DMS153 treated with DMSO at 0.1 percent for 48 hours (cell line): Measurements from ENCODE around the gene ZMYND19.
"Not testable (repeated sequence)": the region's sequence is repeated elsewhere in the genome, so short reads cannot be mapped to it uniquely, and the experiment has no call there.

Experiments used
- DNase-seq: peaks from one replicate; lab custom pipeline; 2025; ENCODE audit not compliant: unreplicated experiment; lab: John Stamatoyannopoulos, UW

Gene ZMYND19

GRCh38 chr9:137590469-137591383, at the start of gene ZMYND19:
ZMYND19 (minus strand) TSS chr9:137590512; CDS start chr9:137590263, 249 bp downstream.
- peak; percentile 63 for DNase-seq

- DNase-seq, result no peak
These were observed 49.2 kb upstream of the ZMYND19 start for GRCh38 chr9:137639303-137640051.

DNA sequence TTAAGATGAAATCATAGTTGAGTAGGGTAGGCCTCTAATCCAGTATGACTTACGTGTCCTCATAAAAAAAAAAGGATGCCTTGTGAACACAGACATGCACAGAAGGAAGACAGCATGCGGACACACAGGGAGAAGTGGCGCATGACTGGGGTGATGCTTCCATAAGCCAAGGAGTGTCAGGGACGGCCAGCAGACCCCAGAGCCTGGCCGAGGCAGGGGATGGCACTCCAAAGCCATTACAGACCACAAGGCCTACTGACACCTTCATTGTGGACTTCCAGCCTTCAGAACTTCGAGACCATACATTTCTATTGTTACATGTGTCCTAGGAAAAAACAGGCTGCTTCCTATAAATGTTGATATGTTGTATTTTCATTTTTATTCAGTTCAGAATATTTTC, 48.4 kb upstream of the ZMYND19 start:
- DNase-seq, result no peak

DNA sequence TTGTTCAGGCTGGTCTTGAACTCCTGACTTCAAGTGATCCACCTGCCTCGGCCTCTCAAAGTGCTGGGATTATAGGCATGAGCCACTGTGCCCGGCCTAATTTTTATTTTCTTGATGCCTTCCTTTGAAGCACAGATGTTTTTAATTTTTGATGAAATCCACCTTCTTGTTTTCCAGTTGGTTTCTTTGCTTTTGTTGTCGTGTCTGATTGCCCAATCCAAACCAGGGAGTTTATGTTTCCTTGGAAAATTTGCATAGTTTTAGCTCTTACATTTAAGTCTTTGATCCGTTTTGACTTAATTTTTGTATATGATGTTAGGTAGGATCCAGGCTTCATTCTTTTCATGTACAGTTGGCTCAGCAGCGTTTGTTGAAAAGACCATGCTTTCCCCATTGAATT, 43.7 kb upstream of the ZMYND19 start:
- DNase-seq, result no peak

- DNase-seq, result no peak
These were observed 42.2 kb upstream of the ZMYND19 start for GRCh38 chr9:137632230-137633161.

DNA sequence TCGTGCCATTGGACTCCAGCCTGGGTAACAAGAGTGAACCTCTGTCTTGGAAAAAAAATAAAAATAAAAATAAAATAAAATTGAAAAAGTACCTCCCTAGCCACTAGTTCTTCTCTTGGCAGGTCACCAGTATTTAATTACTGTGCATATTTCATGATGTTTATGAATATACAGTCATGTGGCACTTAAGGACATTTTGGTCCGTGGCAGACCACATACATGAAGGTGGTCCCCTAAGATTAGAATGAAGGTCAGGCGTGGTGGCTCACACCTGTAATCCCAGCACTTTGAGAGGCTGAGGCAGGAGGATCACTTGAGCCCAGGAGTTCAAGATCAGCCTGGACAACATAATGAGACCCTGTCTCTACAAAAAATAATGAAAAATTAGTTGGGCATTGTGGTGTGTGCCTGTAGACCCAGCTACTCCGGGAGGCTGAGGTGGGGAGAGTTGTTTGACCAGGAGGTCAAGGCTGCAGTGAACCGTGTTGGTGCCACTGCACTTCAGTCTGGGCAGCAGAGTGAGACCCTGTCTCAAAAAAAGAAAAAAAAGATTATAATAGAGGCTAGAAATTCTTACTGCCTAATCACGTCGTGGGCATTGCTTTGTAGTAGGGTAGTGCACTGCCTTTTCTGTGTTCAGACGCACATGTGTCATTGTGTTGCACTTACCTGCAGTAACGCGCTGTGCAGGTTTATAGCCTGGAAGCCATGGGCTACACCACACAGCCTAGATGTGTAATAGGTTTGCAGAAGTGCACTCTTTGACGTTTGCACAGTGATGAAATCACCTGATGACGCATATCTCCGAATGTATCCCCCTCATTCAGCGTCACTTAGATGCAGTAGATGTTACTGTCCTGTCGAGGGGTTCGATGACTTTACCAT, 41.3 kb upstream of the ZMYND19 start:
- no peak for DNase-seq

DNA sequence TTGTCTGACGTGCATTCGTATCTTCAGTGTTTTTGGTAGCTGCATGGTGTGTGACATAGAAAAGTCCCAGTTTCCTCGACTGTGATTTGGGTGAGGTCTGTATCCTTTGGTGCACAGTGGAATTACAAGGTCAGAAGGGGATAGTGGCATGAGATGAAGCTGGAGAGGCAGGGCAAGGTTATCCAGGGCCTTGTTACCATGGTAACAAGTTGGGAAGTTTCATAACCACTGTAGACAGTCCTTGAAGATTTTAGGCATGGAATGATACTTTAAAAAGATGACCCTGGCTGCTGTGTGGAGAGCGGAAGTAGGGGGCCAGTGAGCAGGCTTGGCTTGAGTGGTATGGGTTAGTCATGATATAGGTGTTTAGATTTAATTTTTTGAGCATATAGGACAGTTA, 40.4 kb upstream of the ZMYND19 start:
- no peak for DNase-seq

GRCh38 chr9:137630126-137630525, 39.8 kb upstream of the ZMYND19 start:
- no peak for DNase-seq

DNA sequence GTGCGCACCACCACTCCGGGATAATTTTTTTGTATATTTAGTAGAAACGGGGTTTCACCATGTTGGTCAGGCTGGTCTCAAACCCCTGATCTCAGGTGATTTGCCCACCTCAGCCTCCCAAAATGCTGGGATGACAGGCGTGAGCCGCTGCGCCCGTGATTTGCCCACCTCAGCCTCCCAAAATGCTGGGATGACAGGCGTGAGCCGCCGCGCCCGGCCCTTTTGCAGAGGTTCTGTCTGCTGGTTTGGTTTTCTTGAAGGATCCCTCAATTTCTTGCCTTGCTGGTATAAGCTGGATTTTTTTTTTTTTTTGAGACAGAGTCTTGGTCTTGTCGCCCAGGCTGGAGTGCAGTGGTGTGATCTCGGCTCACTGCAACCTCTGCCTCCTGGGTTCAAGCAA, 37.1 kb upstream of the ZMYND19 start:
- DNase-seq, result not testable (repeated sequence)

- no peak for DNase-seq
These were observed 36.2 kb upstream of the ZMYND19 start for GRCh38 chr9:137626464-137626863.

DNA sequence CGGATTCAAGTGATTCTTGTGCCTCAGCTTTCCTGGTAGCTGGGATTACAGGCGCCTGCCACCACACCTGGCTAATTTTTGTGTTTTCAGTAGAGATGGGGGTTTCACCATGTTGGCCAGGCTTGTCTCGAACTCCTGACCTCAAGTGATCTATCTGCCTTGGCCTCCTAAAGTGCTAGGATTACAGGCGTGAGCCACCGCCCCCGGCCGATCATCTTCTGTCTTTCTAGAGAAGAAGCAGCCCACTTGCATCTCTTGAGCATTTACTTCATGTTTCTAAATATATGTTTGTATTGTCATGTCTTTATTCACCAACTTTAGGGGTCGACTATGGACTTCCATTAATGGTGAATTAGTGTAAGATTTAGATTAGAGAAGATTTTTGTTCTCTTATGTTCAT, 31.9 kb upstream of the ZMYND19 start:
- DNase-seq, result not testable (repeated sequence)

- no peak for DNase-seq
These were observed 30.9 kb upstream of the ZMYND19 start for GRCh38 chr9:137621131-137621757.

DNA sequence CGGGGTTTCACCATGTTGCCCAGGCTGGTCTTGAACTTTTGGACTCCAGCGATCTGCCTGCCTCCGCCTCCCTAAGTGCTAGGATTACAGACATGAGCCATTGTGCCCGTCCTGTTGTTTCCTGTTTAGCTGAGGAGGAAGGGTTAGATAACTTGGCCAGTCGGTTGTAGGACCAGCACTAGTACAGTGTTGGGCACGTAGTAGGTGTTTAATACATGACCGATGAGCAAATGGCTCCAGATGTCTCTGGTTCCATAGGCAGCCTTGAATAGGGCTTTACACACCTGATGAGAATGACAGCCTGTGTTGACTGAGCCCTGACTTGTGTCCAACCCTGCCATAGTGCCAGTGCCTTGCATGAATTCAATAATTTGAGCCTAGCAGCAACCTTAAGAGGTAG, 30.3 kb upstream of the ZMYND19 start:
- DNase-seq, result no peak

DNA sequence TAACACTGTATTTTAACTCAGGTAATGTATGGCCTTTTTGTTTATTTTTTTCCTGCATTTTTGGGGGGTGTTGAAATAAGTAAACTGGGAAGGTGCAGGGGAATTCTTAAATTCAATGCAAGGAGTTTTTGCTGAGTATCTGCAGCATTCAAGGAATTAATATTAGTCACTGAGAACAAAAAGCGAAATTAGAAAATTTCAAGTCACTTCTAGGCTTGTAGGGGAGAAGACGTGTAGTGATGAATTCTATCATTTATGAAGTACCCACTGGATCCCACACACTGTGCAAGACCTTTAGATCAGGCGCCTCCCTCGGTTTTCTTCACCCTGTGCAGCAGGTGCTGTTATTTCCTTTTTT, 29.7 kb upstream of the ZMYND19 start:
- no peak for DNase-seq

- no peak for DNase-seq
These were observed 29.1 kb upstream of the ZMYND19 start for GRCh38 chr9:137619240-137620047.

GRCh38 chr9:137618105-137619067, 28.1 kb upstream of the ZMYND19 start, which contains the start of gene EHMT1:
EHMT1 (plus strand) TSS chr9:137619005; CDS start chr9:137619029, 24 bp downstream.
- DNase-seq, result peak; percentile 85

- no peak for DNase-seq
These were observed 25.1 kb upstream of the ZMYND19 start for GRCh38 chr9:137615387-137615871.
